Mucosa of rectum (tissue), 2 donors: ENCODE data around the gene MLH1.

Source experiments
- H3K27ac ChIP-seq, 2 donors: one replicate each; pipeline ENCODE4 v1.7.0; 2013; ENCODE audit warnings: inconsistent platforms in 2 of 2, low read depth in 2 of 2, low read length in 2 of 2
- H3K27me3 ChIP-seq, 2 donors: one replicate each; pipeline ENCODE4 v1.7.0; 2013; ENCODE audit warnings: low read length in 2 of 2; ENCODE audit not compliant: control insufficient read depth in 2 of 2, insufficient read depth in 2 of 2
- H3K36me3 ChIP-seq, 2 donors: one replicate each; pipeline ENCODE4 v1.7.0; 2013; ENCODE audit warnings: low read length in 2 of 2; ENCODE audit not compliant: control insufficient read depth in 2 of 2, insufficient read depth in 2 of 2
- H3K4me1 ChIP-seq, 2 donors: one replicate each; pipeline ENCODE4 v1.7.0; 2013; ENCODE audit warnings: low read length in 2 of 2, mild to moderate bottlenecking in 1 of 2; ENCODE audit not compliant: control insufficient read depth in 2 of 2, insufficient read depth in 2 of 2
- H3K4me3 ChIP-seq, 2 donors: one replicate each; pipeline ENCODE4 v1.7.0; 2013; ENCODE audit warnings: low read length in 2 of 2
- H3K9ac ChIP-seq, 2 donors: one replicate each; pipeline ENCODE4 v1.7.0; 2013; ENCODE audit warnings: low read length in 2 of 2, low read depth in 1 of 2, mild to moderate bottlenecking in 1 of 2
- H3K9me3 ChIP-seq, 2 donors: one replicate each; pipeline ENCODE4 v1.7.0; 2013; ENCODE audit warnings: low read length in 2 of 2; ENCODE audit not compliant: control insufficient read depth in 2 of 2
- donor health status: healthy.
- donor health status: Normal muscosa, but diverticular disease.

Gene MLH1

GRCh38 chr3:37099469-37099868 lies 106.2 kb downstream of the MLH1 start:
- peaks cover 0 to 4% of the 10 kb centered on the region in 2 donors for H3K4me1 ChIP-seq
- H3K36me3 ChIP-seq: peaks cover 4 to 5% of the 10 kb centered on the region in 2 donors
- H3K4me3 ChIP-seq: no peak overlapping the region
- H3K9ac ChIP-seq: no peak overlapping the region
- H3K27me3 ChIP-seq: no peaks in the 10 kb centered on the region
- no peak overlapping the region for H3K27ac ChIP-seq
- no peaks in the 10 kb centered on the region for H3K9me3 ChIP-seq

DNA sequence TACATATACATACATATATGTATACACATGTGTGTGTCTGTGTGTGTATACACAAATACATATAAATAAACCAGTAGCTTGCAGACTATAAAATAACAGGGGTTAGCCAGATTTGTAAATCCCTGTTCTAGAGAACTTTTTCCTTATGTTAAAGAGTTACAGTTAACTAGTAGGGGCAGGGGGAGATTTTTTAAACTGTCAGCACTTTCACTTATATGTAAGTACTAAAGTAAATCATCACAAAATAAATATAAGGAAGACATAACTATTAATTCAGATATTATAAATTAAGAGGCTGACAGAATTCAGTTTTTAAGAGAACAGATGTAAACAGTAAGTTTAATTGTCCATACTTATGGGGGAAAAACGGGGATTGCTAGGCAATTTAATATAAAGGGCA lies 107.1 kb downstream of the MLH1 start:
- Histone ChIP-seq H3K27me3 (no peaks in the 10 kb centered on the region), H3K4me3 (no peak overlapping the region), H3K9me3 (no peaks in the 10 kb centered on the region), H3K27ac (no peak overlapping the region), H3K4me1 (peaks cover 0 to 4% of the 10 kb centered on the region in 2 donors), H3K36me3 (peaks cover 3 to 6% of the 10 kb centered on the region in 2 donors), H3K9ac (no peak overlapping the region)
